Endothelial cell of umbilical vein (primary cell): ENCODE results near the gene GALNT9. TPM values are rescaled to one million over a fixed set of nuclear protein-coding genes. Genes with fewer than 3 reads are reported as not detected.

Experiments
- BruUV-seq: library from RNA; stranded (reverse); fragments of 400-500 nt; replicated peaks from 2 replicates; lab custom pipeline; 2021; lab: Mats Ljungman, UMichigan
- CTCF ChIA-PET: fragments of 300-600, 350-600 bp; sonication (Branson Sonifier 250); formaldehyde crosslinking; loops from one replicate; lab custom pipeline; 2021; ENCODE audit warnings: antibody characterized with exemption, inconsistent platforms; lab: Charles Lee
- POLR2A ChIA-PET: fragments of 300-600, 350-600 bp; sonication (Branson Sonifier 250); formaldehyde crosslinking; loops from one replicate; lab custom pipeline; 2021; ENCODE audit warnings: antibody characterized with exemption, inconsistent platforms; lab: Charles Lee
- DNase-seq: peaks from one replicate; pipeline ENCODE4 v3.0.0-alpha.2; 2011; ENCODE audit warnings: low read depth, low spot score
- FAIRE-seq: peaks from 2 replicates; lab custom pipeline; 2011; peaks lifted over from hg19 to GRCh38; lab: Jason Lieb, UNC
- H2AFZ ChIP-seq: 2 replicates; pipeline ENCODE4 v1.6.0; 2012; ENCODE audit warnings: low read depth, low read length, control low read depth, inconsistent platforms
- H3K27ac ChIP-seq: 2 replicates; pipeline ENCODE4 v1.5.1; 2011; ENCODE audit warnings: low read depth, mild to moderate bottlenecking, control low read depth, low read length, moderate library complexity; ENCODE audit not compliant: insufficient read depth
- H3K27me3 ChIP-seq, 2 experiments: 2 replicates each; pipeline versions ENCODE4 v1.6.0 to v1.6.1; 2011; ENCODE audit warnings: low read length in 2 of 2, mixed read lengths in 1 of 2; ENCODE audit not compliant: control insufficient read depth in 2 of 2, insufficient read depth in 2 of 2
- H3K36me3 ChIP-seq, 2 experiments: 2 replicates in 1 of 2; 3 replicates in 1 of 2; pipeline ENCODE4 v1.5.1; 2011; ENCODE audit warnings: low read length in 2 of 2, mild to moderate bottlenecking in 1 of 2, moderate library complexity in 1 of 2; ENCODE audit not compliant: control insufficient read depth in 2 of 2, insufficient read depth in 2 of 2; ENCODE audit errors: extremely low read depth in 1 of 2
- H3K4me1 ChIP-seq: 3 replicates; pipeline ENCODE4 v1.5.1; 2011; ENCODE audit warnings: mild to moderate bottlenecking, low read length; ENCODE audit not compliant: control insufficient read depth, insufficient read depth; ENCODE audit errors: extremely low read depth
- H3K4me2 ChIP-seq: 2 replicates; pipeline ENCODE4 v1.6.1; 2011; ENCODE audit warnings: low read length, control low read depth, mixed read lengths; ENCODE audit not compliant: insufficient read depth
- H3K4me3 ChIP-seq, 3 experiments: fragments of 200-600 bp in 1 of 3; sonication (generic), shearing (Covaris generic) in 1 of 3; replicated peaks in 1 of 3; 2 replicates each; pipeline ENCODE4 v1.5.1; 2011 to 2016; ENCODE audit warnings: control low read depth in 3 of 3, low read length in 3 of 3, mild to moderate bottlenecking in 2 of 3, inconsistent platforms in 1 of 3, low read depth in 1 of 3, moderate library complexity in 1 of 3; ENCODE audit not compliant: insufficient read depth in 1 of 3
- H3K79me2 ChIP-seq: 2 replicates; pipeline ENCODE4 v1.6.0; 2012; ENCODE audit warnings: low read length, inconsistent platforms; ENCODE audit not compliant: control insufficient read depth, insufficient read depth
- H3K9ac ChIP-seq: replicated peaks from 2 replicates; pipeline ENCODE3; 2011; ENCODE audit warnings: low read length, control low read depth; ENCODE audit not compliant: insufficient read depth; ENCODE audit errors: extremely low read depth
- H3K9me1 ChIP-seq: replicated peaks from 3 replicates; pipeline ENCODE4 v1.6.0; 2011; ENCODE audit warnings: mild to moderate bottlenecking, low read length; ENCODE audit not compliant: control insufficient read depth, insufficient read depth; ENCODE audit errors: extremely low read depth
- H3K9me3 ChIP-seq: replicated peaks from 2 replicates; pipeline ENCODE4 v1.5.1; 2012; ENCODE audit warnings: low read length, inconsistent platforms; ENCODE audit not compliant: control insufficient read depth, insufficient read depth
- H4K20me1 ChIP-seq: replicated peaks from 2 replicates; pipeline ENCODE3; 2011; ENCODE audit warnings: mild to moderate bottlenecking, low read length; ENCODE audit not compliant: control insufficient read depth, insufficient read depth; ENCODE audit errors: extremely low read depth
- EZH2 ChIP-seq: IDR thresholded peaks from 2 replicates; pipeline ENCODE4 v1.6.1; 2012; ENCODE audit warnings: borderline replicate concordance, low read depth, mild to moderate bottlenecking, moderate library complexity, low read length, inconsistent platforms; ENCODE audit not compliant: severe bottlenecking
- FOS ChIP-seq: IDR thresholded peaks from 2 replicates; pipeline ENCODE4 v1.6.1; 2011; ENCODE audit warnings: mild to moderate bottlenecking, low read length, moderate library complexity, borderline replicate concordance; ENCODE audit not compliant: insufficient read depth
- GATA2 ChIP-seq: IDR thresholded peaks from 2 replicates; pipeline ENCODE4 v1.7.0; 2011; ENCODE audit warnings: low read depth, mild to moderate bottlenecking, moderate library complexity, mixed read lengths, low read length; ENCODE audit not compliant: insufficient read length, insufficient read depth
- JUN ChIP-seq: IDR thresholded peaks from 2 replicates; pipeline ENCODE4 v1.6.1; 2011; ENCODE audit warnings: borderline replicate concordance, low read depth; ENCODE audit not compliant: insufficient read length, insufficient read depth
- MYC ChIP-seq: IDR thresholded peaks from one replicate; pipeline ENCODE4 v1.6.1; 2011; ENCODE audit warnings: mild to moderate bottlenecking, low read depth, low read length
- POLR2A ChIP-seq: IDR thresholded peaks from 2 replicates; pipeline ENCODE4 v1.6.1; 2012; ENCODE audit warnings: low read depth, mild to moderate bottlenecking, control low read depth, low read length
- POLR2AphosphoS5 ChIP-seq: IDR thresholded peaks from 2 replicates; pipeline ENCODE4 v1.6.1; 2012; ENCODE audit warnings: low read depth, mild to moderate bottlenecking, control low read depth, low read length, moderate library complexity; ENCODE audit not compliant: insufficient read depth
- dilution Hi-C: fragments of 300-500 bp; cut with MboI; formaldehyde crosslinking; loops from one replicate; pipeline ENCODE4 v1.15.0; 2019; ENCODE audit warnings: low sequenced_read_pairs; ENCODE audit not compliant: extremely low pct_ligation_motif_present
- intact Hi-C: fragments of 100-400 bp; cut with micrococcal nuclease; formaldehyde crosslinking; loops from one replicate; pipeline ENCODE4 v1.10.0; 2022
- polyA plus RNA-seq, 4 experiments: library from polyadenylated mRNA; depleted of rRNA in 3 of 4; stranded (reverse) in 3 of 4; unstranded in 1 of 4; fragments of >200 nt; gene quantifications; 2 replicates each; pipeline versions ENCODE4 v1.2.1 to v1.2.3, GENCODE V29; 2011 to 2012; ENCODE audit warnings: missing spikeins in 1 of 4
- total RNA-seq: library from RNA; stranded (reverse); gene quantifications from 2 replicates; pipeline ENCODE4 v1.2.3, GENCODE V29; 2021
- TF ChIP-seq, protein P1 (sequence below), 2 donors: IDR thresholded peaks; 1 replicate in 1 of 2; 2 replicates in 1 of 2; pipeline ENCODE4 v1.5.1; 2011; ENCODE audit warnings: low read length in 2 of 2, mild to moderate bottlenecking in 2 of 2, moderate library complexity in 2 of 2, control low read depth in 1 of 2, inconsistent platforms in 1 of 2, low read depth in 1 of 2; ENCODE audit not compliant: insufficient read depth in 1 of 2; ENCODE audit errors: extremely low read depth in 1 of 2
- TF ChIP-seq, protein P2 (sequence below): IDR thresholded peaks from 2 replicates; pipeline ENCODE4 v1.6.1; 2011; ENCODE audit not compliant: insufficient read depth, insufficient read length

The GALNT9 gene
- total and polyA plus RNA-seq, 2 donors (not counting 3 experiments of a cell fraction or from before 2014, with no cell fraction given) = 0.14 to 0.73 TPM

DNA sequence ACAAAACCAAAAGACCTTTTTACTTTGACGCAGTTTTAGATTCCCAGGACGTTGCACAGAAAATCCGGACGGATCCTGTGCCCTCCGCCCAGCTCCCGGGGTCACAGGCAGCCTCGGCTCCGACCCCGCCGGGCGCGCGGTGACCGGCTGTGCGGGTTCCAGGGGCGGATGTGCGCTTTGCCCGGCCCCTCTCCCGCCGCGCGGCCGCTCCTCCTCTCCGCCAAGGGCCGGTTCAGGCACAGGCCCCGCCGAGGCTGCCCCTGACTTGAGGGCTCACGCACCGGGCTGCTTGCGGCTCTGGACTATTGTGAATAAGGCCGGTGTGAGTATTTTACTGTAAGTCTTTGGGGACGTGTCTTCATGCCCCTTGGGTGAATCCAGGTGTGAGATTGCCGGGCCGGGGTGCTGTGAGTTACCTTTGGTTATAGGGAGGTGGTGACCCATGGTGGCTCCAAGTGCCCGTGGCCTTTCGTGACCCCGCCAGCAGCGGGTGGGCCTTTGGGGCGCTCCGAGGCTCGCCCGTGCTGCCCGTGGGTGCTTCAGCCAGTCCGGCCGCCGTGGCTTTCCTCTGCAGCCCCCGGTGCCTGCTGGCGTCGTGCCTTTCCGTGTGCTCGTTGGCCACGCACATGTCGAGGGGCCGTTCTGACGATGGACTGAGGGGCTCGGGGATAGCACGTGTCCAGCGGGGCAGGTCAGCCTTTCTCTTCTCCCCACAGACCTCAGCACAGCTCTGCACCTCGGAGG, 139.2 kb downstream of the GALNT9 start:
- DNase-seq (no peak), FAIRE-seq (no peak)
- TF ChIP-seq, protein P1, sequence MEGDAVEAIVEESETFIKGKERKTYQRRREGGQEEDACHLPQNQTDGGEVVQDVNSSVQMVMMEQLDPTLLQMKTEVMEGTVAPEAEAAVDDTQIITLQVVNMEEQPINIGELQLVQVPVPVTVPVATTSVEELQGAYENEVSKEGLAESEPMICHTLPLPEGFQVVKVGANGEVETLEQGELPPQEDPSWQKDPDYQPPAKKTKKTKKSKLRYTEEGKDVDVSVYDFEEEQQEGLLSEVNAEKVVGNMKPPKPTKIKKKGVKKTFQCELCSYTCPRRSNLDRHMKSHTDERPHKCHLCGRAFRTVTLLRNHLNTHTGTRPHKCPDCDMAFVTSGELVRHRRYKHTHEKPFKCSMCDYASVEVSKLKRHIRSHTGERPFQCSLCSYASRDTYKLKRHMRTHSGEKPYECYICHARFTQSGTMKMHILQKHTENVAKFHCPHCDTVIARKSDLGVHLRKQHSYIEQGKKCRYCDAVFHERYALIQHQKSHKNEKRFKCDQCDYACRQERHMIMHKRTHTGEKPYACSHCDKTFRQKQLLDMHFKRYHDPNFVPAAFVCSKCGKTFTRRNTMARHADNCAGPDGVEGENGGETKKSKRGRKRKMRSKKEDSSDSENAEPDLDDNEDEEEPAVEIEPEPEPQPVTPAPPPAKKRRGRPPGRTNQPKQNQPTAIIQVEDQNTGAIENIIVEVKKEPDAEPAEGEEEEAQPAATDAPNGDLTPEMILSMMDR (IDR thresholded peaks at IDR 0.05; ENCODE audit: extremely low read depth in 1 of 2, insufficient read depth in 1 of 2, low read depth in 1 of 2, low read length in 2 of 2) = no peak
- TF ChIP-seq GATA2 (no peak), POLR2AphosphoS5 (no peak), JUN (no peak), POLR2A (no peak), EZH2 (no peak), MYC (no peak), FOS (no peak)
- TF ChIP-seq, protein P2, sequence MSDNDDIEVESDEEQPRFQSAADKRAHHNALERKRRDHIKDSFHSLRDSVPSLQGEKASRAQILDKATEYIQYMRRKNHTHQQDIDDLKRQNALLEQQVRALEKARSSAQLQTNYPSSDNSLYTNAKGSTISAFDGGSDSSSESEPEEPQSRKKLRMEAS = no peak
- H3K27me3 ChIP-seq = peaks cover 0 to 5% of the 10 kb centered on the region in 2 experiments
- H3K9me3 ChIP-seq = no peaks in the 10 kb centered on the region
- ChIA-PET CTCF (interaction anchor here (1.4 to 1.6 kb wide), 2 partner anchors 36 to 225 kb away, joined by 3 to 5 read pairs; no protein-coding TSS in a partner anchor), POLR2A (no interaction called here)
- H2AFZ ChIP-seq = peak overlapping the region; percentile 96
- no peak overlapping the region for H3K27ac ChIP-seq
- intact Hi-C loops (no loop called here), dilution Hi-C loops (no loop called here)
- no TSS peak for BruUV-seq
- peaks cover 8% of the 10 kb centered on the region for H3K4me1 ChIP-seq
- H3K79me2 ChIP-seq = no peaks in the 10 kb centered on the region
- H3K9ac ChIP-seq = peak overlapping the region; percentile 67
- peak overlapping the region; percentile 44 to 69 (median 44) for H3K4me3 ChIP-seq
- peak overlapping the region; percentile 87 for H3K4me2 ChIP-seq
- no peaks in the 10 kb centered on the region for H3K36me3 ChIP-seq
- no peaks in the 10 kb centered on the region for H4K20me1 ChIP-seq
- H3K9me1 ChIP-seq = no peaks in the 10 kb centered on the region
